ENCODE results near the gene NFE2L2.
A peak's percentile ranks its signal among the peaks of the same experiment; 100 is the strongest.
"Not testable (repeated sequence)": the region's sequence is repeated elsewhere in the genome, so short reads cannot be mapped to it uniquely, and the experiment has no call there.

Gene NFE2L2

DNA sequence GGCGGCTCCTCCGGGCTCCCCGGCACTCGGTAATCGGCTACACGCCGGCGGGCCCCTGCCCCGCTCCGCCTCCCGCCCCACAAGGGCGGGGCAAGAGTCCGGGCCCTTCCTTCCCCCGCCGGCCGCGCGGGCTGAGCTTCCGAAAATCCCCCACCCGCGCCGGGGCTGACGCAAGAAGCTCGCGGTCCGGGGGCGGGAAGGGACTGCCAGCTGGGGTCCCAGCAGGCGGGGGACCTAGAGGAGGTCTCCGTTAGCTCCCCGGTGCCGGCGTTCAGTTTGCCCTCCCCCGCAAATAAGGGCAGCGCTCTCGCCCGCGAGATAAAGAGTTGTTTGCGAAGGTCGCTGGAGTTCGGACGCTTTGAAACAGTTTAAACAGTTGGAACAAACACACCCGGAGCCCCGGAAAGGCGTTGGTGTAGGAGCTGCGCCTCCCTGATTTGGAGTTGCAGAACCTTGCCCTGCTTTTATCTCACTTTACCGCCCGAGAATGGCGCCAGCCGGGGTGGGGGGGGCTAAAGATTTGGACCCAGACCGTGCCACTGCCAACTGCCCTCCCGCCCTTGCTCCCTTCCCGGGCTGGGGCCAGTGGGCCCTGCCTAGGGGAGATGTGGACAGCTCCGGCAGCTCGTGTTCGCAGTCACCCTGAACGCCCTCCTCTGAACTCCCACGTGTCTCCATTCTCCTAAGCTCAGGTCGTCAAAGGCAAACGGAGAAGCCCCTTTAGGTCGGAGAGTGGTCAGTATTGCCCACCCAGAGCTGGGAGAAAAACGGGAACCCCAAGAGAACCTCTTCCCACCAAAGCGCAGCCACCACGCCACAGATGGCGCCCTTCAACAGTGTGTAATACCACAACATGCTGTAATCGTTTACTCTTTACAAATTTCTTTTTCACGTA is at the start of gene NFE2L2:
TSS of gene NFE2L2 (minus strand) at position 35 of the 895 bp plus-strand sequence. CDS start 151 bp downstream, outside the sequence.
- DNase-seq = peak; percentile 82 to 98 (median 90)
- intact Hi-C loops (cut with DNase I) = loop anchor here (1.0 to 10.0 kb wide), 4 partner anchors 31 to 150 kb away; partner anchors contain the start of gene HNRNPA3

GRCh38 chr2:177314194-177314593 is 49.7 kb upstream of the NFE2L2 start:
- intact Hi-C loops (cut with DNase I) = no loop called here

GRCh38 chr2:177313162-177313781 is 48.7 kb upstream of the NFE2L2 start:
- DNase-seq = no peak
- intact Hi-C loops (cut with DNase I) = no loop called here

More at GRCh38 chr2:177314194-177314593, 49.7 kb upstream of the NFE2L2 start:
- DNase-seq = no peak

DNA sequence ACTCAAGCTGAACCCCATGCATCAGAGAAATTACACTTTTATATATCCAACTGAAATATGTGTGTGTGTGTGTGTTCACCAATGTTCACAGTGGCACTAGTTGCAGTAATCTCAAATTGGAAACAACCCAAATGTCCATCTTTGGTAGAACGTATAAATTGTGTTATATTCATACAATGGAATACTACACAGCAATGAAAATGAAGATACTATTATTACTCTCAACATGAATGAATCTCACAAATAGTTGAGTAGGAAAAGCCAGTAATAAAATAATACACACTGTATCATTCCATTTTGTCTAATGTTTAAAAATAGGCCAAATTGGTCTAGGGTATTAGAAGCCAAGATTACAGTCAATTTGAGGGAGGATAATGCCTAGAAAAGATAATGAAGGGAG is 48.0 kb upstream of the NFE2L2 start:
- intact Hi-C loops (cut with DNase I) = no loop called here
- DNase-seq = no peak

- intact Hi-C loops (cut with DNase I); DNase-seq: not testable (repeated sequence)
These were observed 45.3 kb upstream of the NFE2L2 start for GRCh38 chr2:177309672-177310309.

DNA sequence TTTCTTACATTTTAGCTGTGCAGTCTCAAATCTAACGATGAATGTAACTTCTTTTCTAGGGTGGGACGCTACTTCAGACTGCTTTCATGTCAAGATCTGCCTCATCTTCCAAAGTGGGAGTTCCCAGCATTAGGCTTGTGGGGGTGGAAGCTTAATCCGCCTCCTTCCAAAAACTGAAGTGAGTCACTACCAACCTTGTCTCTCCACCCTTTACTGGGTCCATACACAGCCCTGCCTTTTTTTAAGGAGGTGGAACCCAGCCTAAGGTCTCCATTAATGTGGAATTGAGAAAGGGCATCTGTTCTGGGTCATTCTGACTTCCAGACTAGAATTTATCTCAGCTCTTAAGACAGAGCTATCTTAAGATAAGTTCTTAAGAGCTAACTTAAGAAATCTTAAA is 42.0 kb upstream of the NFE2L2 start:
- intact Hi-C loops (cut with DNase I) = no loop called here
- DNase-seq = no peak

DNA sequence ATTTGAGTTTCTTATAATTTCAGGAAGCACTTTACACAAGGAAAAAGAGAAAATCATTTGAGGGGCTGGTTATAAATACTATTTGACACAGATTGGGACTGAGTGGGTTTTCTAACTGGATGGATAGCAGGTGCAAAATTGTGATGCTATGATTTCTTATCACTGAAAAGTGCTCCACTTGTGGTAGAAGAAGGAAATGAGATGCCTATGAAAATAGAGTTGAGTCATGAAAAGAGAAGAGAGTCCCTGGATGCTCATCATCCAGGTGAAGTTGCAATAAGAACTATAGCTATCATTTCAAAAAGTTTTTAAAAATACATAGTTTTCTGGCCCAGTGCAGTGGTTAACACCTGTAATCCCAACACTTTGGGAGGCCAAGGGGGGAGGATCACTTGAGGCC is 39.4 kb upstream of the NFE2L2 start:
- intact Hi-C loops (cut with DNase I) = no loop called here
- DNase-seq = no peak

- DNase-seq = no peak
- intact Hi-C loops (cut with DNase I) = no loop called here
These were observed 38.0 kb upstream of the NFE2L2 start for GRCh38 chr2:177302552-177302951.

- intact Hi-C loops (cut with DNase I) = no loop called here
- no peak for DNase-seq
These were observed 33.7 kb upstream of the NFE2L2 start for GRCh38 chr2:177298191-177298590.

DNA sequence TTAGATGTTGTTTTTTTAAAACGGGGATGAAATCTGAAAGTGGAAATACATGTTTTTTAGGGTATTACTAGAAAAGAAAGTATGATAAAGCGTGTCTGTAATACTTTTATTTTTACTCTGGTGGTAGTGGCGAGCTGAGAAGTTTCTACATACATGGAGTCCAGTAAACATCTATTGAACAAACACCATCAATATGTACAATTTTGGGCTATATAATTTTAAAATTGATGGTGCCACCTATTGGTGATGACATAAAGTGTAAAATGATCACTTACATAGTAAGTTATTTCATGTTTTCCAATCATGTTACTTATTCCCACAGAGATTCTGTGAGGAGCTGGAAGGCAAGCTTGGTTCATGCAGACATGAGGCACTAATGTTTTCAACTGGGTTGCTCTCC is 31.5 kb upstream of the NFE2L2 start:
- intact Hi-C loops (cut with DNase I) = loop anchor here (1.0 kb wide), 1 partner anchor 31 kb away; no protein-coding TSS in a partner anchor
- no peak for DNase-seq

GRCh38 chr2:177295484-177295883 is 31.0 kb upstream of the NFE2L2 start:
- intact Hi-C loops (cut with DNase I) = no loop called here
- no peak for DNase-seq

DNA sequence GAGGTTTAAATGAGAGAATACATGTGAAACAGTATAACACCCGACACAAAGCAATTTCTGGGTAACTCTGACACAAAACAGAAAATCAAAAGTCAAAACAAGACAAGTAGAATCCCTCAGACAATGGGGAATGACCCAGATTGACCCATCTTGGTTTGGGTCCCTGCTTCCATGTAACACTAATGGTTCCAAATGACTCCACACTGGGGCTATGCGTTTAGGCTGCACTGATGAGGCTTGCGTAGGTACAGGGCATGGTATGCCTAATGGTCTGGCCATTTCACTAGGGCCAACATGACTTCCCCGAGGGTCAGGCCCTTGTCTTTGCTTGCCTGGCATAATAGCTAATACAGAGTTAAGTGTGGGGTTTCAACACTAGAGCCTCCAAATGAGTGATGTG is 27.2 kb upstream of the NFE2L2 start:
- intact Hi-C loops (cut with DNase I) = no loop called here
- no peak for DNase-seq

- intact Hi-C loops (cut with DNase I) = no loop called here
- DNase-seq = no peak
These were observed 25.5 kb upstream of the NFE2L2 start for GRCh38 chr2:177289824-177290628.

DNA sequence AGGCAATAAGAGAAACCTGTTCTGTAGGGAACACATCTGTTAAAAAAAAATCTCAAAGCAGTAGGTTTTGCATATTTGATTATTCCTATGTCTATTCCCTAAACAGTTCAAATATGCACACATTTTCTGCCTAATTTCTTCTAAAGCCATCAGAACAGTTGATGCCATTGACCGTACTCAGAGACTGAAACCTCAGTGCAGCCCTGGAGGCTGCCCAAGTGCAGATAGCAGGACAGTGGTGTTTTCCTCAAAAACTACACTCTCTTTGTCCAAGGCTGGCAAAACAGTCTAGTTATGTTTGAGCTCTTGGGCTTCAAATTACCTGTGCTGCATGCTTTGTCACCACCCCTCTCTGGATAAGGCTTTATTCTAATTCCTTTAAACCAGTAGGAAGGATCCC is 23.3 kb upstream of the NFE2L2 start:
- intact Hi-C loops (cut with DNase I) = no loop called here
- DNase-seq = no peak

GRCh38 chr2:177285892-177286715 is 21.6 kb upstream of the NFE2L2 start:
- intact Hi-C loops (cut with DNase I) = no loop called here
- DNase-seq = no peak

DNA sequence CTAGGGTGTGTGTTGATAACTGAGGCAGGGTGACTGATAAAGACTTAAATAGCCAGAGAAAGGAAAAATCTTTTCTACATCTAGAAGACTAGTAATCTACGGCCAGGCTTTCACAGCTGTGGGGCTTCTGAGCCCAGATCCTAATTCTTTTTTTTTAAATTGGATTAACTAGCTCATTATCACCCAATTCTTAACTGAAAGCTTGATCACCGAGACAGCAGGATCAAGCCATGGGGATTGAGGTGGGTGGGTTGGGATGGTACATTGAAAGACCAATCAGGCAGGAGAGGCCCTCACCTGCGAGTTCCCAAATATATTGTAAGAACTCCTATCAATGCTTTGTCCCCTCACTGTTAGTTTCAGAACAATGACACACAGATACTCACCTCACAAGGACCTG is 20.0 kb upstream of the NFE2L2 start:
- intact Hi-C loops (cut with DNase I) = no loop called here
- DNase-seq = no peak

GRCh38 chr2:177283906-177284305 is 19.4 kb upstream of the NFE2L2 start:
- intact Hi-C loops (cut with DNase I) = no loop called here

DNA sequence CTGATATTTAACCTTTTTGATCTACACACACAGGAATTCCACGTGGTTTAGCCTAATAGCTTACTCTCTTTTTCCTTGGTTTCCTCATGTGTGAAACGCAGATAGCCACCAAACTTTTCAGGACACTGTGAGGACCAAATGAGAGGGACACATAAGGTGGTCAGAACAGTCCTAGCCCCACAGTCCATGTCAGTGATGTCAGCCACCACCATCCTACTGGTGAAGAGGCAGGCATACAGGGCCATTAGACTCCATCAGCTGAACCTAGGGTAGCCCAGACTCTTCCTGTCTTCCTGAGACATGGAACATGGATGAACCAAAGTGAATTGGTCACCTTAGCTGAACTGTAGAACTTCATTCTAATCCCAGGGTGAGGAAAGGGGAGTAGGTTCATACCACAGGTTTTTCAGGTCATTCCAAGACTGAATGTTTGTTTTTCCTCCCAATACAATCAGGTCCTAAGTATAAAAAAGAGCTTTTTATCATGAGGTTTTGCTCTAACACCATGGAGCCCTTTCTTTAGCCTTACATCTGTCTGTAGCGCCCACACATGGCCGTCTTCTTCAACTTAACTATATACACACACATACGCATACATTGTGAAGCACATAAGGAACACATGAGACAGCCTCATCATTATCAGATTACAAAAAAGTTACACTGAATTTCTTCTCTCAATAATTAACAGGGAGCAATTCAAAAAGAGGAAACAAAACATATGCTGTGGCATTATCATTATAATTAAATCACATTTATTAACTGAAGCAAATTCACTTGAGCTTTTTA is 18.5 kb upstream of the NFE2L2 start:
- intact Hi-C loops (cut with DNase I) = no loop called here
- DNase-seq = no peak

More at GRCh38 chr2:177283906-177284305, 19.4 kb upstream of the NFE2L2 start:
- no peak for DNase-seq

DNA sequence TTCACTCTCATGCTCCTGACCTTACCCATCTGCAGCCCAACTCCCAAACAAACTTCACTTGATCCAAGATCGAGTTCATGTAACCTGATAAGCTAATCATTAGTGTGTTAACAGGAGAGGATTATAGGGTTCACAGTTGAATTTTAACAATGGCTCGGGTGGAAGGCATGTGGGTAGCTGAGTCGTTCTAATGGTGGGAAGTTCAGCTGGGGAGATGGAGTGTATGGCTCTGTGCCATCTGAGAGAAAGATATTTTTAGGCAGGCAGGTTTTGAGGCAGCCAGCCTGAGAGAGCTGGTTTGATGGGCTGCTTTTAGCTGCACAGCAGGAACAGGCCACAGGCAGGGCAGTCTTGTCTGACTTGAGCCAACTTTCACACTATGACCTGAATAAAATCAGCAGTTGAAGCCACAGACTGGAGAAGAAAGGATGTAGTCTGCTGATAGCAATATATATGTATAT is 17.7 kb upstream of the NFE2L2 start:
- intact Hi-C loops (cut with DNase I) = no loop called here
- peak in 1 of 10 donors; percentile 12 for DNase-seq
